ENCODE data around the gene THOC7.

THOC7 gene

DNA sequence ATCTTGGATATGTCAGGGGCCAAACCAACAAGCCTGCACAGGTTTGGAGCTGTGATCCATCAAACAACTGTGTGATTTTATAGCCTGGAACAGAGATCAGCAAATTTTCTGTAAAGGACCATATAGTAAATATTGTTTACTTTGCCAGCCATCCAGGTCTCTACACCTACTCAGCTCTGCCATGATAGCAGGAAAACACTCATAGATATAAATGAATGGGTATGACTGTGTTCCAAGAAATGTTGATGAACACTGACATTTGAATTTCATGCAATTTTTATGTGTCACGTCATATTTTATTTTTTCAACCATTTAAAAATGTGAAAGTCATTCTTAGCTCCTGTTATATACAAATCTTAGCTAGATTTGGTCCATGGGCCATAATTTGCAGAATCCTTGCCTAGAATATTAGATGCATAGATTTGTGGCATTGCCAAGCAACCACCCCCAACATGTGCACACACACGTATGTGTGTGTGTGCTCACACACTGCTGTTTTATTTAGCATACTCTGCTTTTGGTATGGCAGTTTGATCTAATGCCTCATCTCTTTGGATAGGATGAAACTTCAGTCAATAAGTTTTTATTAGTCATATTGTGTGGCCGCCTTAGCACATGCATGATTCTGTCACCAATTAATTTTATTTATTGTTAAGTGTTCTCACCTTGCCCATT lies 6.5 kb upstream of the THOC7 start:
- TF ChIP-seq, protein P1, sequence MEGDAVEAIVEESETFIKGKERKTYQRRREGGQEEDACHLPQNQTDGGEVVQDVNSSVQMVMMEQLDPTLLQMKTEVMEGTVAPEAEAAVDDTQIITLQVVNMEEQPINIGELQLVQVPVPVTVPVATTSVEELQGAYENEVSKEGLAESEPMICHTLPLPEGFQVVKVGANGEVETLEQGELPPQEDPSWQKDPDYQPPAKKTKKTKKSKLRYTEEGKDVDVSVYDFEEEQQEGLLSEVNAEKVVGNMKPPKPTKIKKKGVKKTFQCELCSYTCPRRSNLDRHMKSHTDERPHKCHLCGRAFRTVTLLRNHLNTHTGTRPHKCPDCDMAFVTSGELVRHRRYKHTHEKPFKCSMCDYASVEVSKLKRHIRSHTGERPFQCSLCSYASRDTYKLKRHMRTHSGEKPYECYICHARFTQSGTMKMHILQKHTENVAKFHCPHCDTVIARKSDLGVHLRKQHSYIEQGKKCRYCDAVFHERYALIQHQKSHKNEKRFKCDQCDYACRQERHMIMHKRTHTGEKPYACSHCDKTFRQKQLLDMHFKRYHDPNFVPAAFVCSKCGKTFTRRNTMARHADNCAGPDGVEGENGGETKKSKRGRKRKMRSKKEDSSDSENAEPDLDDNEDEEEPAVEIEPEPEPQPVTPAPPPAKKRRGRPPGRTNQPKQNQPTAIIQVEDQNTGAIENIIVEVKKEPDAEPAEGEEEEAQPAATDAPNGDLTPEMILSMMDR (IDR thresholded peaks at IDR 0.05; ENCODE audit: low read depth, low read length): no peak
- no peak overlapping the region for H3K4me3 ChIP-seq (ENCODE audit: low read depth, low read length)

DNA sequence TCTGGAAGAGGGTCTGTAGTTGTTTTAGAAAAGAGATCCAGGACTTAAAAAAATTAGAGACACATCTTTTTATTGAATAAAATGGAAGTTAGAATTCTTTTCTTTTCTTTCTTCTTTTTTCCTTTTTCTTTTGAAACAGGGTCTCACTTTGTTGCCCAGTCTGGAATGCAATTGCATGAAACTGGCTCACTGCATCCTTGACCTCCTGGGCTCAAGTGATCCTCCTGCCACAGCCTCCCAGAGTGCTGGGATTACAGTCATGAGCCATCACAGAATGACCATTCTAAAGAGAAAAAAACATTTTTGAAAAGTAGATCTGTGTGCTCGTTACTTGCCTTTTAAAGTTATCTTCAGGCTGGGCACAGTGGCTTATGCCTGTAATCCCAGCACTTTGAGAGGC lies 3.6 kb upstream of the THOC7 start:
- TF ChIP-seq, protein P1 (IDR thresholded peaks at IDR 0.05; ENCODE audit: low read depth, low read length): no peak
- no peak overlapping the region for H3K4me3 ChIP-seq (ENCODE audit: low read depth, low read length)

DNA sequence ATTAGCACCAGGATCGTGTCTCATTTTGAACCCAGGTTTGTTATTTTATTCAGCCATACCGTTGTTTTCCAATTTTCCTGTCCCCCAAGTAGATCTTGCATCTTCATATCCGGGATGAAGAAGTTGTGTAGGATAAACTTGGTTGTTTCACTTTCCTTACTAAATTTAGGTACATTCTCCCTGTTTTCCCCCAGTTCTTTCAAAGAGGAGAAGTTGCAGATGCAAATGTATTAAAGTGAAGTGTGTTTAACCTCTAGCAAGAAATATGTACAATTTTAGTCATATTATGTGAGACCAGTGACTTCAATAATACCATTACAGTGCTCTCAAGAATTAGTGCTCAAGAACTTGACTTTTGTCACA lies 1.3 kb upstream of the THOC7 start:
- TF ChIP-seq, protein P1 (IDR thresholded peaks at IDR 0.05; ENCODE audit: low read depth, low read length): no peak

DNA sequence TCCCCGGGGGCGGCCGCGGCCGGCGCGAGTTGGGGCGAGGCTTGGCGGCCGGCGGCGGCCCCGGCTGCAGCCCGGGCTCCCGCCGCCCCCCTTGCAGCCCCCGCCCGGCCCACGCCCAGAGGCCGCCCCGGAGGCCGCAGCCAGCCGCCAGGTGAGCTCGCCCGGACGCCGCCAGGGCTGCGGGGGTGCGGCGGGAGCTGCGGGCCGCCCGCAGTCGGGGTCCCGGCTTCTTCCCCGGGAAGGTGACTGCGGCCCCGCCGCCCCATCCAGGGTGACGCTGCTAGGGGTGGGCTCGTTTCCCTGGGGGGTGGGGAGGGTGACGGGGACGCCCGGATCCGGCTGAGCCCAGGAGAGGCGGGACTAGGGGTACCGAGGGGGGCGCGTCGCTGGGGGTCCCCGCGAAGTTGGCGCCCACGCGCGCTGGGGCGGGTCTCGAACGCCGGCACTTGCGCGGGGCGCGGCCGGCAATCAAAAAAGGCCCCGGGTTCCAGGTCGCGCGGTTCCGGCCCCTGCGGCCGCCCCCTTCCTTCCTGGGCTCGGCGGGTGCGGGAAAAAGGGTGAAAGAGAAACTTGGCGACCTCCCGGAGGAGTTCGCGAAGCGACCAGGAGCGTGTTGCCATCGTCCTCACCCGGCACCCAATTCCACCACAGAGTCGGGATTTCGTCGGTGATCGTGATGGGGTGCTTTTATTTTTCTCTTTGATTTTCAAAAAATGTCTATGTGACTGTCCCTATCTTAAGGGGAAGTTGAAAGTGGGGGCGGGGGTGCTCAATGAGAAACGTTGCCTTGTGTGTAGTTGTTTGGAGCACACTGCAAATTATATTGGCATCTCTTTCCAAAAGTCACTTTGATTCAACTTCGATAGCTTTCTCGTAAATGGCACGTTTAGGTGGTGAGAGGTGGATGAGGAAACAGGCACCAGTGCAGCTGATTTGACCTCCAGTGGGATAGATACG lies 681 bp upstream of the THOC7 start:
- peak overlapping the region; percentile 83 for H3K4me3 ChIP-seq (ENCODE audit: low read depth, low read length)
- TF ChIP-seq, protein P1 (IDR thresholded peaks at IDR 0.05; ENCODE audit: low read depth, low read length): no peak

More for the DNA sequence above, 1.3 kb upstream of the THOC7 start:
- peak overlapping the region; percentile 83 for H3K4me3 ChIP-seq (ENCODE audit: low read depth, low read length)

DNA sequence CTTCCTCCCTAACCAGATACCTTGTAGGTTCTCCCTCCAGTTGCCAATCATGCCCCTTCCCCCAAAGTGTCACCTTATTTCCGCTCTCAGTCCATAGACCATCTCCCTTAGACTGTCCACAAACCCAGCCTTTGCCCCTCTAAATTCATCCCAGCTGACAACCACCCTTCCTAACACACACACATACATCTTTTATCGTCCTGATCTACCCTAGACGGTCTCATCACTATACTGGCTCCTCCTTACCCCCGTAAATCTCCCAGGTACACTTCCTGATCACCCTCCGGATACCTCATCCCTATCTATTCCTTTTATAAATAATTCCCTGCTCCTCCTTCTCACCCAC lies 828 bp downstream of the THOC7 start:
- TF ChIP-seq, protein P1 (IDR thresholded peaks at IDR 0.05; ENCODE audit: low read depth, low read length): no peak
- H3K4me3 ChIP-seq (ENCODE audit: low read depth, low read length): peak overlapping the region; percentile 89

DNA sequence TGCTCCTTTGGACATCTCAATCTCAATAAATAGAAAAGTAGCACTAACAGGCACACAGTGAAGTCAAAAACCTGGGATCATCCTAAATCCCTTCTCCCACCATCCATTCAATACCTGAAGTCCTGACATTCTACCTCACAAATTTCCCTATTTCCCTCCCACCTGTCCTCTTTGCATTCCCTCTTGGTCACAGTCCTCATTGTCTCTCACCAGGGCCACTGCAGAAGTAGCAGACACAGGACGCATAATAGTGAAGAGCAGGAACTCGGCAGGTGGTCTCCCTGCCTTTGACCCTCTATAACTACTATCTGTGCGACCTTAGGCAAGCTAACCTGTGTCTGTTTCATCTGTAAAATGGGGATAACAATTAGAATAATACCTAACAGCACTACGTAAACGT lies 2.3 kb downstream of the THOC7 start:
- H3K4me3 ChIP-seq (ENCODE audit: low read depth, low read length): no peak overlapping the region
- TF ChIP-seq, protein P1 (IDR thresholded peaks at IDR 0.05; ENCODE audit: low read depth, low read length): no peak

DNA sequence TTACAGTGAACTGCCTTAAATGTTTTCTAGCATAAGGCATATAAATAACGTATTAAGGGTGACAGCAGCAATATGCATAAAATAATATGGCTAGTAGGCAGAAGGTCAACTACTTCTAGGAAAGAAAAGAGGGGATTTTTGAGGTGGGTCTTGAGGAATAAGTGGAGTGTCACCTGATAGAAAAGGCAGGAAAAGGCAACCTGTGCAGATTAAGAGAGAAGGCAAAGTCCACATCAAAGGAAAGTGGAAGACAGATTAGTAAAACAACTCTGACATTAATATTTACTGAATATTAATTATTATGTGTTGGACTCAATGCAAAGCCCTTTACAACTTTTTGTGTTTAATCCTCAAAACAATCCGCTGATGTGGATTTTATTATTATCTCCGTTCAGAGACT lies 2.8 kb downstream of the THOC7 start:
- H3K4me3 ChIP-seq (ENCODE audit: low read depth, low read length): no peak overlapping the region
- TF ChIP-seq, protein P1 (IDR thresholded peaks at IDR 0.05; ENCODE audit: low read depth, low read length): no peak
